Endothelial cell of umbilical vein (primary cell): ENCODE results near the gene PLPPR3. TPM values are rescaled to one million over a fixed set of nuclear protein-coding genes. Genes with fewer than 3 reads are reported as not detected.
"Not testable (repeated sequence)": the region's sequence is repeated elsewhere in the genome, so short reads cannot be mapped to it uniquely, and the experiment has no call there.

Experiments used
- BruUV-seq: library from RNA; stranded (reverse); fragments of 400-500 nt; replicated peaks from 2 replicates; lab custom pipeline; 2021; lab: Mats Ljungman, UMichigan
- CTCF ChIA-PET: fragments of 300-600, 350-600 bp; sonication (Branson Sonifier 250); formaldehyde crosslinking; loops from one replicate; lab custom pipeline; 2021; ENCODE audit warnings: antibody characterized with exemption, inconsistent platforms; lab: Charles Lee
- POLR2A ChIA-PET: fragments of 300-600, 350-600 bp; sonication (Branson Sonifier 250); formaldehyde crosslinking; loops from one replicate; lab custom pipeline; 2021; ENCODE audit warnings: antibody characterized with exemption, inconsistent platforms; lab: Charles Lee
- DNase-seq: peaks from one replicate; pipeline ENCODE4 v3.0.0-alpha.2; 2011; ENCODE audit warnings: low read depth, low spot score
- FAIRE-seq: peaks from 2 replicates; lab custom pipeline; 2011; peaks lifted over from hg19 to GRCh38; lab: Jason Lieb, UNC
- H2AFZ ChIP-seq: 2 replicates; pipeline ENCODE4 v1.6.0; 2012; ENCODE audit warnings: low read depth, low read length, control low read depth, inconsistent platforms
- H3K27ac ChIP-seq: 2 replicates; pipeline ENCODE4 v1.5.1; 2011; ENCODE audit warnings: low read depth, mild to moderate bottlenecking, control low read depth, low read length, moderate library complexity; ENCODE audit not compliant: insufficient read depth
- H3K27me3 ChIP-seq, 2 experiments: 2 replicates each; pipeline versions ENCODE4 v1.6.0 to v1.6.1; 2011; ENCODE audit warnings: low read length in 2 of 2, mixed read lengths in 1 of 2; ENCODE audit not compliant: control insufficient read depth in 2 of 2, insufficient read depth in 2 of 2
- H3K36me3 ChIP-seq, 2 experiments: 2 replicates in 1 of 2; 3 replicates in 1 of 2; pipeline ENCODE4 v1.5.1; 2011; ENCODE audit warnings: low read length in 2 of 2, mild to moderate bottlenecking in 1 of 2, moderate library complexity in 1 of 2; ENCODE audit not compliant: control insufficient read depth in 2 of 2, insufficient read depth in 2 of 2; ENCODE audit errors: extremely low read depth in 1 of 2
- H3K4me1 ChIP-seq: 3 replicates; pipeline ENCODE4 v1.5.1; 2011; ENCODE audit warnings: mild to moderate bottlenecking, low read length; ENCODE audit not compliant: control insufficient read depth, insufficient read depth; ENCODE audit errors: extremely low read depth
- H3K4me2 ChIP-seq: 2 replicates; pipeline ENCODE4 v1.6.1; 2011; ENCODE audit warnings: low read length, control low read depth, mixed read lengths; ENCODE audit not compliant: insufficient read depth
- H3K4me3 ChIP-seq, 3 experiments: fragments of 200-600 bp in 1 of 3; sonication (generic), shearing (Covaris generic) in 1 of 3; replicated peaks in 1 of 3; 2 replicates each; pipeline ENCODE4 v1.5.1; 2011 to 2016; ENCODE audit warnings: control low read depth in 3 of 3, low read length in 3 of 3, mild to moderate bottlenecking in 2 of 3, inconsistent platforms in 1 of 3, low read depth in 1 of 3, moderate library complexity in 1 of 3; ENCODE audit not compliant: insufficient read depth in 1 of 3
- H3K79me2 ChIP-seq: 2 replicates; pipeline ENCODE4 v1.6.0; 2012; ENCODE audit warnings: low read length, inconsistent platforms; ENCODE audit not compliant: control insufficient read depth, insufficient read depth
- H3K9ac ChIP-seq: replicated peaks from 2 replicates; pipeline ENCODE3; 2011; ENCODE audit warnings: low read length, control low read depth; ENCODE audit not compliant: insufficient read depth; ENCODE audit errors: extremely low read depth
- H3K9me1 ChIP-seq: replicated peaks from 3 replicates; pipeline ENCODE4 v1.6.0; 2011; ENCODE audit warnings: mild to moderate bottlenecking, low read length; ENCODE audit not compliant: control insufficient read depth, insufficient read depth; ENCODE audit errors: extremely low read depth
- H3K9me3 ChIP-seq: replicated peaks from 2 replicates; pipeline ENCODE4 v1.5.1; 2012; ENCODE audit warnings: low read length, inconsistent platforms; ENCODE audit not compliant: control insufficient read depth, insufficient read depth
- H4K20me1 ChIP-seq: replicated peaks from 2 replicates; pipeline ENCODE3; 2011; ENCODE audit warnings: mild to moderate bottlenecking, low read length; ENCODE audit not compliant: control insufficient read depth, insufficient read depth; ENCODE audit errors: extremely low read depth
- EZH2 ChIP-seq: IDR thresholded peaks from 2 replicates; pipeline ENCODE4 v1.6.1; 2012; ENCODE audit warnings: borderline replicate concordance, low read depth, mild to moderate bottlenecking, moderate library complexity, low read length, inconsistent platforms; ENCODE audit not compliant: severe bottlenecking
- MYC ChIP-seq: IDR thresholded peaks from one replicate; pipeline ENCODE4 v1.6.1; 2011; ENCODE audit warnings: mild to moderate bottlenecking, low read depth, low read length
- dilution Hi-C: fragments of 300-500 bp; cut with MboI; formaldehyde crosslinking; loops from one replicate; pipeline ENCODE4 v1.15.0; 2019; ENCODE audit warnings: low sequenced_read_pairs; ENCODE audit not compliant: extremely low pct_ligation_motif_present
- intact Hi-C: fragments of 100-400 bp; cut with micrococcal nuclease; formaldehyde crosslinking; loops from one replicate; pipeline ENCODE4 v1.10.0; 2022
- polyA plus RNA-seq, 4 experiments: library from polyadenylated mRNA; depleted of rRNA in 3 of 4; stranded (reverse) in 3 of 4; unstranded in 1 of 4; fragments of >200 nt; gene quantifications; 2 replicates each; pipeline versions ENCODE4 v1.2.1 to v1.2.3, GENCODE V29; 2011 to 2012; ENCODE audit warnings: missing spikeins in 1 of 4
- total RNA-seq: library from RNA; stranded (reverse); gene quantifications from 2 replicates; pipeline ENCODE4 v1.2.3, GENCODE V29; 2021

PLPPR3 gene
- total and polyA plus RNA-seq, 2 donors (not counting 3 experiments of a cell fraction or from before 2014, with no cell fraction given), result 1.1 to 1.2 TPM

- Histone ChIP-seq H3K9me3 (no peaks in the 10 kb centered on the region), H3K4me1 (no peaks in the 10 kb centered on the region), H3K27ac (no peak overlapping the region), H3K36me3 (no peaks in the 10 kb centered on the region), H3K9ac (no peak overlapping the region), H3K27me3 (peaks cover 0 to 6% of the 10 kb centered on the region in 2 experiments), H4K20me1 (no peaks in the 10 kb centered on the region), H3K4me2 (no peak overlapping the region), H3K9me1 (no peaks in the 10 kb centered on the region), H2AFZ (no peak overlapping the region), H3K4me3 (no peak overlapping the region), H3K79me2 (no peaks in the 10 kb centered on the region)
- BruUV-seq, result no TSS peak
- TF ChIP-seq MYC, result no peak
- TF ChIP-seq EZH2, result peak; percentile 64
- ChIA-PET POLR2A (no interaction called here), CTCF (no interaction called here)
- intact Hi-C loops, result no loop called here
- FAIRE-seq, result no peak
- dilution Hi-C loops, result no loop called here
- DNase-seq, result no peak
These were observed 21.6 kb upstream of the PLPPR3 start for GRCh38 chr19:843180-843835.

- H3K4me3 ChIP-seq, H3K9me3 ChIP-seq, H3K27me3 ChIP-seq, POLR2A ChIA-PET, FAIRE-seq, H3K4me2 ChIP-seq, H3K27ac ChIP-seq, H3K9me1 ChIP-seq, DNase-seq, H3K4me1 ChIP-seq, intact Hi-C loops, H3K79me2 ChIP-seq, BruUV-seq, H3K36me3 ChIP-seq, dilution Hi-C loops, H4K20me1 ChIP-seq, CTCF ChIA-PET, H2AFZ ChIP-seq, H3K9ac ChIP-seq: not testable (repeated sequence)
These were observed 21.0 kb upstream of the PLPPR3 start for GRCh38 chr19:842802-843179.
